H9 (cell line): ENCODE results near the gene INSRR. TPM values are rescaled to one million over a fixed set of nuclear protein-coding genes. Genes with fewer than 3 reads are reported as not detected.
A peak's percentile ranks its signal among the peaks of the same experiment; 100 is the strongest.

Source experiments
- DNase-seq: peaks from one replicate; pipeline ENCODE4 v3.0.0-alpha.2; 2017
- H2AFZ ChIP-seq: one replicate; pipeline ENCODE4 v1.6.1; 2013; ENCODE audit warnings: mild to moderate bottlenecking, low read length, control low read depth, moderate library complexity
- H2AK5ac ChIP-seq: 2 replicates; pipeline ENCODE4 v1.6.1; 2013; ENCODE audit warnings: low read length, control low read depth, mixed read lengths; ENCODE audit not compliant: insufficient read length
- H2BK120ac ChIP-seq: one replicate; pipeline ENCODE4 v1.6.1; 2013; ENCODE audit warnings: low read depth, mild to moderate bottlenecking, low read length, control low read depth, inconsistent platforms; ENCODE audit not compliant: poor library complexity, severe bottlenecking
- H2BK12ac ChIP-seq: 2 replicates; pipeline ENCODE4 v1.6.1; 2013; ENCODE audit warnings: low read length, control low read depth, mixed read lengths, low read depth; ENCODE audit not compliant: insufficient read length
- H2BK15ac ChIP-seq: 2 replicates; pipeline ENCODE4 v1.6.1; 2013; ENCODE audit warnings: low read depth, low read length, control low read depth
- H2BK20ac ChIP-seq: one replicate; pipeline ENCODE4 v1.6.1; 2013; ENCODE audit warnings: low read depth, mild to moderate bottlenecking, low read length, control low read depth, inconsistent platforms; ENCODE audit not compliant: poor library complexity, severe bottlenecking
- H2BK5ac ChIP-seq: 2 replicates; pipeline ENCODE4 v1.6.1; 2013; ENCODE audit warnings: low read length, control low read depth, mixed read lengths; ENCODE audit not compliant: insufficient read length
- H3K14ac ChIP-seq: 2 replicates; pipeline ENCODE4 v1.6.1; 2013; ENCODE audit warnings: low read length, control low read depth; ENCODE audit not compliant: insufficient read depth
- H3K18ac ChIP-seq: 2 replicates; pipeline ENCODE4 v1.6.1; 2013; ENCODE audit warnings: low read depth, mild to moderate bottlenecking, mixed read lengths, low read length, control low read depth; ENCODE audit not compliant: insufficient read length
- H3K23ac ChIP-seq: 2 replicates; pipeline ENCODE4 v1.6.1; 2013; ENCODE audit warnings: low read length, control low read depth, mixed read lengths, low read depth; ENCODE audit not compliant: insufficient read length
- H3K23me2 ChIP-seq: 2 replicates; pipeline ENCODE4 v1.6.1; 2013; ENCODE audit warnings: low read depth, mild to moderate bottlenecking, mixed read lengths, low read length, control low read depth; ENCODE audit not compliant: insufficient read length, poor library complexity, severe bottlenecking
- H3K27ac ChIP-seq: 2 replicates; pipeline ENCODE4 v1.5.1; 2013; ENCODE audit warnings: low read length, control low read depth, mixed read lengths, low read depth; ENCODE audit not compliant: insufficient read length
- H3K27me3 ChIP-seq: 2 replicates; pipeline ENCODE4 v1.6.1; 2013; ENCODE audit warnings: low read length, control low read depth, inconsistent platforms; ENCODE audit not compliant: insufficient read depth
- H3K4ac ChIP-seq: 2 replicates; pipeline ENCODE4 v1.6.1; 2013; ENCODE audit warnings: low read depth, mild to moderate bottlenecking, control low read depth, inconsistent platforms, low read length, moderate library complexity
- H3K4me1 ChIP-seq: 2 replicates; pipeline ENCODE4 v1.6.1; 2013; ENCODE audit warnings: low read length, control low read depth, inconsistent platforms; ENCODE audit not compliant: insufficient read depth
- H3K4me2 ChIP-seq: 2 replicates; pipeline ENCODE4 v1.6.1; 2013; ENCODE audit warnings: low read length, control low read depth, mixed read lengths; ENCODE audit not compliant: insufficient read length, insufficient read depth
- H3K56ac ChIP-seq: 2 replicates; pipeline ENCODE4 v1.6.1; 2013; ENCODE audit warnings: low read depth, mild to moderate bottlenecking, mixed read lengths, low read length, control low read depth; ENCODE audit not compliant: insufficient read length
- H3K79me1 ChIP-seq: 2 replicates; pipeline ENCODE4 v1.6.1; 2013; ENCODE audit warnings: low read depth, mild to moderate bottlenecking, moderate library complexity, low read length, control low read depth, inconsistent platforms; ENCODE audit not compliant: insufficient read depth, poor library complexity, severe bottlenecking
- H3K79me2 ChIP-seq: 2 replicates; pipeline ENCODE4 v1.6.1; 2013; ENCODE audit warnings: low read length, control low read depth, inconsistent platforms; ENCODE audit not compliant: insufficient read depth
- H3K9ac ChIP-seq: 2 replicates; pipeline ENCODE4 v1.6.1; 2013; ENCODE audit warnings: low read length, control low read depth, mixed read lengths; ENCODE audit not compliant: insufficient read length; ENCODE audit errors: extremely low read depth
- H3K9me3 ChIP-seq: one replicate; pipeline ENCODE4 v1.6.1; 2013; ENCODE audit warnings: low read depth, low read length, inconsistent platforms; ENCODE audit not compliant: control insufficient read depth
- H3T11ph ChIP-seq: one replicate; pipeline ENCODE4 v1.6.1; 2013; ENCODE audit warnings: mild to moderate bottlenecking, low read length, control low read depth, inconsistent platforms
- H4K20me1 ChIP-seq: one replicate; pipeline ENCODE4 v1.6.1; 2013; ENCODE audit not compliant: control insufficient read depth, insufficient read length, insufficient read depth
- H4K5ac ChIP-seq: 2 replicates; pipeline ENCODE4 v1.6.1; 2013; ENCODE audit warnings: low read depth, mild to moderate bottlenecking, mixed read lengths, low read length, control low read depth; ENCODE audit not compliant: insufficient read length
- H4K8ac ChIP-seq: replicated peaks from 2 replicates; pipeline ENCODE4 v1.6.1; 2013; ENCODE audit warnings: low read length, control low read depth, mixed read lengths, low read depth; ENCODE audit not compliant: insufficient read length
- H4K91ac ChIP-seq: 2 replicates; pipeline ENCODE4 v1.6.1; 2013; ENCODE audit warnings: low read depth, mild to moderate bottlenecking, moderate library complexity, mixed read lengths, low read length, control low read depth; ENCODE audit not compliant: insufficient read length
- H3K27ac Mint-ChIP-seq, 3 experiments: 2 replicates in 2 of 3; 3 replicates in 1 of 3; pipeline ENCODE4 v1.8.0; 2020 to 2021; ENCODE audit warnings: mixed read lengths in 3 of 3, mild to moderate bottlenecking in 1 of 3, moderate library complexity in 1 of 3
- H3K27me3 Mint-ChIP-seq: 2 replicates; pipeline ENCODE4 v1.8.0; 2021; ENCODE audit warnings: low read depth, mild to moderate bottlenecking, moderate library complexity, mixed read lengths
- H3K36me3 Mint-ChIP-seq, 3 experiments: 2 replicates in 2 of 3; 3 replicates in 1 of 3; pipeline ENCODE4 v1.8.0; 2020 to 2021; ENCODE audit warnings: low read depth in 3 of 3, mixed read lengths in 3 of 3; ENCODE audit not compliant: insufficient read depth in 1 of 3
- H3K4me1 Mint-ChIP-seq, 2 experiments: 2 replicates each; pipeline ENCODE4 v1.8.0; 2020; ENCODE audit warnings: mixed read lengths in 2 of 2
- H3K4me3 Mint-ChIP-seq, 2 experiments: 2 replicates in 1 of 2; 3 replicates in 1 of 2; pipeline ENCODE4 v1.8.0; 2020 to 2021; ENCODE audit warnings: mild to moderate bottlenecking in 2 of 2, mixed read lengths in 2 of 2, moderate library complexity in 1 of 2
- H3K9me3 Mint-ChIP-seq, 2 experiments: 2 replicates in 1 of 2; 3 replicates in 1 of 2; pipeline ENCODE4 v1.8.0; 2020; ENCODE audit warnings: mild to moderate bottlenecking in 2 of 2, mixed read lengths in 2 of 2, moderate library complexity in 1 of 2
- WGBS: extraction: QIAGEN DNeasy Blood & Tissue Kit; methylation state at CpG from one replicate; pipeline ENCODE4 v1.1.7; 2013; ENCODE audit warnings: missing lambda C conversion rate, low lambda C conversion rate, mixed read lengths; ENCODE audit not compliant: insufficient read length; ENCODE audit errors: extremely low coverage; 5-methylcytosine and 5-hydroxymethylcytosine counted together
- total RNA-seq: library from RNA; stranded (reverse); gene quantifications from 2 replicates; pipeline ENCODE4 v1.2.1, GENCODE V29; 2021
- TF ChIP-seq, protein P1 (sequence below): fragments of 200-600 bp; sonication (generic); conservative IDR thresholded peaks from 3 replicates; pipeline ENCODE4 v1.8.0; 2021; ENCODE audit warnings: antibody characterized with exemption, mild to moderate bottlenecking

INSRR gene
- total RNA-seq, 1 experiment from 2014 or later = not detected

DNA sequence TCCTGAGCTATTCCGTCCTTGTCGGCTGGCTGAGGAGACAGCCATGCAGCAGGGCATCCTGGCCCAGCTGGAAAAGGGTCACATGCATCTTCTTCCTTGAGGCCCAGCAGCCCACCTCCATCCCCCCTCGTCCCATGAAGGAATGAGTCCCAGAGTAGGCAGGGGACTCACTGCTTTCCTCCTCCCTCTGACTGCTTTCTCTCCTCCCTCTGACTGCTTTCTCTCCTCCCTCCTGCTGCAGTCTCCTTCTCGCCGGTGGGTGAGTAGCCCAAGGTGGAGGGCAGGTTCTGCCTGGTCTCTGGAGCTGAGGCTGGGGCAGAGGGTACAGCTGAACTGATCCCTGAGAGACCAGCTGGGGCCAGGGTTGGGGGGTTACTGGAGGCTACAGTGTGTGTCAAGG is 15.2 kb upstream of the INSRR start:
- no peak overlapping the region for H3K14ac ChIP-seq
- H4K8ac ChIP-seq = no peak overlapping the region
- H3K79me1 ChIP-seq = no peaks in the 10 kb centered on the region
- no CpG with 5 or more reads among the region's 5 CpGs for WGBS
- peak overlapping the region in 1 of 3 experiments; percentile 4; a peak in 1 of 7 replicates for H3K27ac Mint-ChIP-seq
- no peak overlapping the region for H3K23ac ChIP-seq
- peaks cover 4 to 17% of the 10 kb centered on the region in 2 experiments for H3K4me1 Mint-ChIP-seq
- no peak overlapping the region for H3T11ph ChIP-seq
- H2BK20ac ChIP-seq = no peak overlapping the region
- H3K4ac ChIP-seq = no peak overlapping the region
- no peak overlapping the region for H2AFZ ChIP-seq
- no peak overlapping the region for H2BK12ac ChIP-seq
- no peak overlapping the region for H2AK5ac ChIP-seq
- no peaks in the 10 kb centered on the region for H4K20me1 ChIP-seq
- H3K9ac ChIP-seq = no peak overlapping the region
- H3K4me2 ChIP-seq = no peak overlapping the region
- no peaks in the 10 kb centered on the region for H3K4me1 ChIP-seq
- no peak overlapping the region for H3K4me3 Mint-ChIP-seq
- no peak overlapping the region for H2BK15ac ChIP-seq
- no peaks in the 10 kb centered on the region; a peak in 1 of 5 replicates for H3K9me3 Mint-ChIP-seq
- H3K27me3 Mint-ChIP-seq = peaks cover 73% of the 10 kb centered on the region
- H3K56ac ChIP-seq = no peak overlapping the region
- no peaks in the 10 kb centered on the region for H3K79me2 ChIP-seq
- H3K9me3 ChIP-seq = no peaks in the 10 kb centered on the region
- no peak overlapping the region for H3K27ac ChIP-seq
- no peak overlapping the region for H3K18ac ChIP-seq
- no peaks in the 10 kb centered on the region for H3K36me3 Mint-ChIP-seq
- H2BK5ac ChIP-seq = no peak overlapping the region
- no peak overlapping the region for H4K5ac ChIP-seq
- H4K91ac ChIP-seq = no peak overlapping the region
- no peaks in the 10 kb centered on the region; the same call in 1 of the 2 replicates for H3K27me3 ChIP-seq
- TF ChIP-seq, protein P1, sequence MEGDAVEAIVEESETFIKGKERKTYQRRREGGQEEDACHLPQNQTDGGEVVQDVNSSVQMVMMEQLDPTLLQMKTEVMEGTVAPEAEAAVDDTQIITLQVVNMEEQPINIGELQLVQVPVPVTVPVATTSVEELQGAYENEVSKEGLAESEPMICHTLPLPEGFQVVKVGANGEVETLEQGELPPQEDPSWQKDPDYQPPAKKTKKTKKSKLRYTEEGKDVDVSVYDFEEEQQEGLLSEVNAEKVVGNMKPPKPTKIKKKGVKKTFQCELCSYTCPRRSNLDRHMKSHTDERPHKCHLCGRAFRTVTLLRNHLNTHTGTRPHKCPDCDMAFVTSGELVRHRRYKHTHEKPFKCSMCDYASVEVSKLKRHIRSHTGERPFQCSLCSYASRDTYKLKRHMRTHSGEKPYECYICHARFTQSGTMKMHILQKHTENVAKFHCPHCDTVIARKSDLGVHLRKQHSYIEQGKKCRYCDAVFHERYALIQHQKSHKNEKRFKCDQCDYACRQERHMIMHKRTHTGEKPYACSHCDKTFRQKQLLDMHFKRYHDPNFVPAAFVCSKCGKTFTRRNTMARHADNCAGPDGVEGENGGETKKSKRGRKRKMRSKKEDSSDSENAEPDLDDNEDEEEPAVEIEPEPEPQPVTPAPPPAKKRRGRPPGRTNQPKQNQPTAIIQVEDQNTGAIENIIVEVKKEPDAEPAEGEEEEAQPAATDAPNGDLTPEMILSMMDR = no peak
- DNase-seq = no peak
- H2BK120ac ChIP-seq = no peak overlapping the region
- H3K23me2 ChIP-seq = no peaks in the 10 kb centered on the region
